Muscle layer of colon (tissue), 2 donors: ENCODE data around the gene SPATS2L.
"Not testable (repeated sequence)": the region's sequence is repeated elsewhere in the genome, so short reads cannot be mapped to it uniquely, and the experiment has no call there.

Source experiments
- H3K27ac ChIP-seq: one replicate; pipeline ENCODE4 v1.7.0; 2013; ENCODE audit warnings: low read depth, mild to moderate bottlenecking, low read length, moderate library complexity
- H3K27me3 ChIP-seq, 2 donors: one replicate each; pipeline ENCODE4 v1.7.0; 2013; ENCODE audit warnings: low read length in 2 of 2, mild to moderate bottlenecking in 2 of 2; ENCODE audit not compliant: insufficient read depth in 2 of 2, control insufficient read depth in 1 of 2
- H3K36me3 ChIP-seq: one replicate; pipeline ENCODE4 v1.7.0; 2013; ENCODE audit warnings: mild to moderate bottlenecking, low read length; ENCODE audit not compliant: insufficient read depth
- H3K4me1 ChIP-seq: one replicate; pipeline ENCODE4 v1.7.0; 2013; ENCODE audit warnings: mild to moderate bottlenecking, low read length; ENCODE audit not compliant: insufficient read depth
- H3K4me3 ChIP-seq, 2 donors: one replicate each; pipeline ENCODE4 v1.7.0; 2013; ENCODE audit warnings: low read length in 2 of 2, low read depth in 1 of 2, mild to moderate bottlenecking in 1 of 2, moderate library complexity in 1 of 2
- H3K9ac ChIP-seq: one replicate; pipeline ENCODE4 v1.7.0; 2013; ENCODE audit warnings: low read length
- H3K9me3 ChIP-seq: one replicate; pipeline ENCODE4 v1.7.0; 2013; ENCODE audit warnings: mild to moderate bottlenecking, low read length
- donor health status: abdominal sarcoma.
- donor health status: Adenocarcinoma of cecum.

Gene SPATS2L

GRCh38 chr2:200342235-200342634, 35.7 kb downstream of the SPATS2L start:
- Histone ChIP-seq H3K27me3 (no peaks in the 10 kb centered on the region), H3K36me3 (no peaks in the 10 kb centered on the region), H3K9ac (no peak overlapping the region), H3K4me3 (no peak overlapping the region), H3K9me3 (no peaks in the 10 kb centered on the region), H3K27ac (no peak overlapping the region), H3K4me1 (peaks cover 41% of the 10 kb centered on the region)

- Histone ChIP-seq H3K9ac (no peak overlapping the region), H3K27me3 (no peaks in the 10 kb centered on the region), H3K36me3 (no peaks in the 10 kb centered on the region), H3K4me3 (no peak overlapping the region), H3K27ac (no peak overlapping the region), H3K4me1 (peaks cover 37% of the 10 kb centered on the region), H3K9me3 (no peaks in the 10 kb centered on the region)
Measured at GRCh38 chr2:200342654-200343053, 36.2 kb downstream of the SPATS2L start.

- not testable (repeated sequence) for H3K36me3 ChIP-seq, H3K4me3 ChIP-seq, H3K9ac ChIP-seq, H3K27me3 ChIP-seq, H3K27ac ChIP-seq, H3K9me3 ChIP-seq
- H3K4me1 ChIP-seq: peaks cover 27% of the 10 kb centered on the region
Measured at GRCh38 chr2:200344202-200344601, 37.7 kb downstream of the SPATS2L start.

GRCh38 chr2:200345975-200346374, 39.5 kb downstream of the SPATS2L start:
- no peak overlapping the region for H3K4me3 ChIP-seq
- H3K4me1 ChIP-seq: peaks cover 18% of the 10 kb centered on the region
- no peaks in the 10 kb centered on the region for H3K9me3 ChIP-seq
- H3K27ac ChIP-seq: no peak overlapping the region
- H3K27me3 ChIP-seq: no peaks in the 10 kb centered on the region
- H3K36me3 ChIP-seq: no peaks in the 10 kb centered on the region
- no peak overlapping the region for H3K9ac ChIP-seq

GRCh38 chr2:200347301-200347700, 40.8 kb downstream of the SPATS2L start:
- Histone ChIP-seq H3K9me3 (no peaks in the 10 kb centered on the region), H3K9ac (no peak overlapping the region), H3K36me3 (no peaks in the 10 kb centered on the region), H3K27me3 (no peaks in the 10 kb centered on the region), H3K27ac (peak overlapping the region; percentile 12), H3K4me3 (no peak overlapping the region), H3K4me1 (peaks cover 27% of the 10 kb centered on the region)

GRCh38 chr2:200348897-200349563, 42.5 kb downstream of the SPATS2L start:
- H3K9me3 ChIP-seq: no peaks in the 10 kb centered on the region
- no peak overlapping the region for H3K9ac ChIP-seq
- H3K4me3 ChIP-seq: no peak overlapping the region
- no peak overlapping the region for H3K27ac ChIP-seq
- H3K36me3 ChIP-seq: no peaks in the 10 kb centered on the region
- peaks cover 44% of the 10 kb centered on the region for H3K4me1 ChIP-seq
- H3K27me3 ChIP-seq: no peaks in the 10 kb centered on the region

GRCh38 chr2:200349868-200350267, 43.4 kb downstream of the SPATS2L start:
- H3K9ac ChIP-seq: no peak overlapping the region
- no peaks in the 10 kb centered on the region for H3K27me3 ChIP-seq
- no peaks in the 10 kb centered on the region for H3K9me3 ChIP-seq
- no peaks in the 10 kb centered on the region for H3K36me3 ChIP-seq
- H3K27ac ChIP-seq: no peak overlapping the region
- H3K4me3 ChIP-seq: no peak overlapping the region
- peaks cover 44% of the 10 kb centered on the region for H3K4me1 ChIP-seq

GRCh38 chr2:200350850-200351285, 44.4 kb downstream of the SPATS2L start:
- H3K27me3 ChIP-seq: no peaks in the 10 kb centered on the region
- no peak overlapping the region for H3K27ac ChIP-seq
- no peak overlapping the region for H3K9ac ChIP-seq
- H3K9me3 ChIP-seq: no peaks in the 10 kb centered on the region
- H3K4me3 ChIP-seq: no peak overlapping the region
- peaks cover 37% of the 10 kb centered on the region for H3K4me1 ChIP-seq
- H3K36me3 ChIP-seq: no peaks in the 10 kb centered on the region

- H3K4me1 ChIP-seq: peaks cover 38% of the 10 kb centered on the region
- no peak overlapping the region for H3K4me3 ChIP-seq
- no peaks in the 10 kb centered on the region for H3K27me3 ChIP-seq
- H3K27ac ChIP-seq: no peak overlapping the region
- no peaks in the 10 kb centered on the region for H3K9me3 ChIP-seq
- H3K9ac ChIP-seq: no peak overlapping the region
- H3K36me3 ChIP-seq: no peaks in the 10 kb centered on the region
Measured at GRCh38 chr2:200351815-200352214, 45.3 kb downstream of the SPATS2L start.

GRCh38 chr2:200352636-200353035, 46.1 kb downstream of the SPATS2L start:
- H3K4me1 ChIP-seq: peaks cover 46% of the 10 kb centered on the region
- no peaks in the 10 kb centered on the region for H3K27me3 ChIP-seq
- H3K9me3 ChIP-seq: no peaks in the 10 kb centered on the region
- no peak overlapping the region for H3K27ac ChIP-seq
- H3K36me3 ChIP-seq: no peaks in the 10 kb centered on the region
- H3K4me3 ChIP-seq: peak overlapping the region in 1 of 2 donors; percentile 4
- no peak overlapping the region for H3K9ac ChIP-seq

- Histone ChIP-seq H3K27me3 (no peaks in the 10 kb centered on the region), H3K4me3 (no peak overlapping the region), H3K9ac (no peak overlapping the region), H3K36me3 (no peaks in the 10 kb centered on the region), H3K9me3 (no peaks in the 10 kb centered on the region), H3K4me1 (peaks cover 51% of the 10 kb centered on the region), H3K27ac (no peak overlapping the region)
Measured at GRCh38 chr2:200353120-200353519, 46.6 kb downstream of the SPATS2L start.

- H3K27me3 ChIP-seq: no peaks in the 10 kb centered on the region
- no peak overlapping the region for H3K9ac ChIP-seq
- H3K36me3 ChIP-seq: no peaks in the 10 kb centered on the region
- no peak overlapping the region for H3K4me3 ChIP-seq
- no peak overlapping the region for H3K27ac ChIP-seq
- H3K4me1 ChIP-seq: peaks cover 57% of the 10 kb centered on the region
- no peaks in the 10 kb centered on the region for H3K9me3 ChIP-seq
Measured at GRCh38 chr2:200353874-200354273, 47.4 kb downstream of the SPATS2L start.
